WERI-Rb-1 (cell line): ENCODE measurements around the gene ZBTB43.

Experiments used
- DNase-seq: peaks from one replicate; pipeline ENCODE4 v3.0.0-alpha.2; 2020
- H3K27ac ChIP-seq: fragments of 250-450 bp; sonication (Bioruptor Pico); 2 replicates; pipeline ENCODE4 v1.5.1; 2020; ENCODE audit warnings: mild to moderate bottlenecking, moderate library complexity
- H3K27me3 ChIP-seq: fragments of 250-450 bp; sonication (Bioruptor Pico); 2 replicates; pipeline ENCODE4 v1.5.1; 2021; ENCODE audit warnings: mild to moderate bottlenecking, low read depth, moderate library complexity; ENCODE audit not compliant: insufficient read depth, severe bottlenecking
- H3K36me3 ChIP-seq: fragments of 250-450 bp; sonication (Bioruptor Pico); 2 replicates; pipeline ENCODE4 v1.5.1; 2020; ENCODE audit warnings: mild to moderate bottlenecking, moderate library complexity
- H3K4me3 ChIP-seq: 2 replicates; pipeline ENCODE4 v1.5.1; 2011; ENCODE audit warnings: low read depth, mild to moderate bottlenecking, control low read depth, low read length
- H3K9me3 ChIP-seq: fragments of 250-450 bp; sonication (Bioruptor Pico); 2 replicates; pipeline ENCODE4 v1.5.1; 2021; ENCODE audit warnings: mild to moderate bottlenecking, moderate library complexity; ENCODE audit not compliant: severe bottlenecking
- TF ChIP-seq, protein P1 (sequence below): IDR thresholded peaks from 2 replicates; pipeline ENCODE4 v1.5.1; 2011; ENCODE audit warnings: low read depth, mild to moderate bottlenecking, control low read depth, inconsistent platforms, low read length

ZBTB43 gene

DNA sequence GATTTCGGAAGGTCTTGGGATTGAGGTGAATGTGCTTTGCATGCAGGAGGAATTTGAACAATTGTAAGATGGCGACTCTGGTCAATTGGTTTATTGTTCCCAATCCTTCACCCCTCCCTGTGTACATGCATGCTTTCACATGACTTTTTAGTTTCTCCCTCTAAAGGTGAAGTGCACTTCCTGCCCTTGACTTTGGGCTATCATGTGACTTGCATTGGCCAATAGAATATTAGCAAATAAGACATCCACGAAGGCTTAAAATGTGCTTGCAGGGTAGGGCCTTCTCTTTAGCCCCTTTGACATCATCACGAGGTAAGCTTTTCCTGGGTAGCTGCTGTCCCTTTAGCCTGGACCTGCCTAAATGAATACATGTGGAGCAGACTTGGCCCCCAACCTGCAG is 8.1 kb upstream of the ZBTB43 start:
- TF ChIP-seq, protein P1, sequence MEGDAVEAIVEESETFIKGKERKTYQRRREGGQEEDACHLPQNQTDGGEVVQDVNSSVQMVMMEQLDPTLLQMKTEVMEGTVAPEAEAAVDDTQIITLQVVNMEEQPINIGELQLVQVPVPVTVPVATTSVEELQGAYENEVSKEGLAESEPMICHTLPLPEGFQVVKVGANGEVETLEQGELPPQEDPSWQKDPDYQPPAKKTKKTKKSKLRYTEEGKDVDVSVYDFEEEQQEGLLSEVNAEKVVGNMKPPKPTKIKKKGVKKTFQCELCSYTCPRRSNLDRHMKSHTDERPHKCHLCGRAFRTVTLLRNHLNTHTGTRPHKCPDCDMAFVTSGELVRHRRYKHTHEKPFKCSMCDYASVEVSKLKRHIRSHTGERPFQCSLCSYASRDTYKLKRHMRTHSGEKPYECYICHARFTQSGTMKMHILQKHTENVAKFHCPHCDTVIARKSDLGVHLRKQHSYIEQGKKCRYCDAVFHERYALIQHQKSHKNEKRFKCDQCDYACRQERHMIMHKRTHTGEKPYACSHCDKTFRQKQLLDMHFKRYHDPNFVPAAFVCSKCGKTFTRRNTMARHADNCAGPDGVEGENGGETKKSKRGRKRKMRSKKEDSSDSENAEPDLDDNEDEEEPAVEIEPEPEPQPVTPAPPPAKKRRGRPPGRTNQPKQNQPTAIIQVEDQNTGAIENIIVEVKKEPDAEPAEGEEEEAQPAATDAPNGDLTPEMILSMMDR, result no peak
- no peak overlapping the region for H3K27ac ChIP-seq
- no peak overlapping the region for H3K4me3 ChIP-seq
- H3K36me3 ChIP-seq, result no peaks in the 10 kb centered on the region
- DNase-seq, result no peak
- H3K27me3 ChIP-seq, result no peaks in the 10 kb centered on the region
- peaks cover 5% of the 10 kb centered on the region for H3K9me3 ChIP-seq

DNA sequence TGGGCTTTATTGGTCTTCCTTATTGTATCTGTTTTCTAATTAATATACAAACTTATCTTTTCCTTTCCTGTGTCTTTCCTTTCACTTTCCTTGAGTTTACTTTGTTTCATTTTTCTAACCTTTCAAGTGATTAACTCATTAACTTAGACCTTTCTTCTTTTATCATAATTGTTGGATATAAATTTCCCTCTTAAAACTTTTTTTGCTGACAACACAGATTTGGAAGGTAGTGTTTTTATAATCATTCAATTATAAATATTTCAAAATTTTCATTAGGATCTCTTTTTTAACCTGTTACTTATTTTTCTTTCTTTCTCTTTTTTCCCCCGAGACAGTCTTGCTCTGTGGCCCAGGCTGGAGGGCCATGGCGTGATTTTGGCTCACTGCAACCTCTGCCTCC is 6.9 kb upstream of the ZBTB43 start:
- Histone ChIP-seq H3K36me3 (no peaks in the 10 kb centered on the region), H3K27ac (no peak overlapping the region), H3K27me3 (no peaks in the 10 kb centered on the region), H3K4me3 (no peak overlapping the region), H3K9me3 (peaks cover 5% of the 10 kb centered on the region)
- TF ChIP-seq, protein P1, result no peak
- no peak for DNase-seq

DNA sequence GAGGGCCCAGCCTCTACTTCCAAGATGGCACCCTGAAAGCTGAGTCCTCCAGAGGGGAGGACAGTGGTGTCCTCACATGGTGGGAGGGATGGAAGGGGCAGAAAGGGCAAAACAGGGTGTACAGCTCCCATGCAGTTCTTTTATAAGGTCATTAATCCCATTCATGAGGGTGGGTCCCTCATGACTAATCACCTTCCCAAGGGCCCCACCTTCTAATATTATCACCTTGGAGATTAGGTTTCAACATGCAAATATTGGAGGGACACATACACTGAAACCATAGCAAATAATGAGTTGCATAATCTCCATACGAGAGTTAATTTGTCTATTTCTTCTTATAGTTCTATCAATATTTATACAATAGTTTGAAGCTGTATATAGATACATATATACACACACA is 5.8 kb upstream of the ZBTB43 start:
- Histone ChIP-seq H3K27me3 (no peaks in the 10 kb centered on the region), H3K36me3 (no peaks in the 10 kb centered on the region), H3K4me3 (no peak overlapping the region), H3K9me3 (peaks cover 5% of the 10 kb centered on the region), H3K27ac (no peak overlapping the region)
- TF ChIP-seq, protein P1, result no peak
- no peak for DNase-seq

DNA sequence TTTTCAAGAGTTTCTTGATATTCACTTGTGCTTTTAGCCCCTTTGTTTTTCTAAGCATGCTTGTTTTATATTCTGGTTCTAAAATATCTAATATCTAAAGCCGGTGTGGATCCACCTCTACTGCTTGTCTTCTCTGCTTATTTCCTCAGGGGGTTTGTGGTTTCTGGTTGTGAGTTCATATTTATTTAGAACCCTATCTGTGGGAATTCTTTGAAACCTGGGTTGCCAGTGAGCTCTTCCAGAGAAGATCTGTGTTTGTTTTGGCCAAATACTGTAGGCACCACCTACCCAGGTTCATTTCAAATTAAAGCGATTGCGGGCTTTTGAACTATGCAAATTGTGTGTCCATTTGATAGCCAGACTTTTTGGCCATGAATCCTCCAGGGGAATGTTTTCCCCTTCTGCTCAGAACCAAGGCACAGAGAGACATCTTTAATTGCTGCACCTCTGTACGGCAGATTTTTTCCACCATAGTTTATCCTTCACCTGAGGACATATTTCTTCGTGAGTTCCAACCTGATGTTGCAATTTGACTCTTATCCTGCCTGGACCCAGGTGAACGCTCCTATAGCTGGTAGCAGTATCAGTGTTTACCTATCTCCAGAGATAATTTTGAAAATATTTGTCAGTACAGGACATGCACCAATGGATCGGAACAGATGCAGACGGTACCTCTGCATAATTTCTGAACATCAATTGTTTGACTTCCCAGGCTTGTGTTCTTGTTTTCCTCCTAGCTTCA is 2.4 kb upstream of the ZBTB43 start:
- Histone ChIP-seq H3K27ac (no peak overlapping the region), H3K36me3 (peaks cover 8% of the 10 kb centered on the region; the same call in 1 of the 2 replicates), H3K9me3 (peaks cover 4% of the 10 kb centered on the region), H3K27me3 (no peaks in the 10 kb centered on the region), H3K4me3 (no peak overlapping the region)
- TF ChIP-seq, protein P1, result no peak
- DNase-seq, result no peak

DNA sequence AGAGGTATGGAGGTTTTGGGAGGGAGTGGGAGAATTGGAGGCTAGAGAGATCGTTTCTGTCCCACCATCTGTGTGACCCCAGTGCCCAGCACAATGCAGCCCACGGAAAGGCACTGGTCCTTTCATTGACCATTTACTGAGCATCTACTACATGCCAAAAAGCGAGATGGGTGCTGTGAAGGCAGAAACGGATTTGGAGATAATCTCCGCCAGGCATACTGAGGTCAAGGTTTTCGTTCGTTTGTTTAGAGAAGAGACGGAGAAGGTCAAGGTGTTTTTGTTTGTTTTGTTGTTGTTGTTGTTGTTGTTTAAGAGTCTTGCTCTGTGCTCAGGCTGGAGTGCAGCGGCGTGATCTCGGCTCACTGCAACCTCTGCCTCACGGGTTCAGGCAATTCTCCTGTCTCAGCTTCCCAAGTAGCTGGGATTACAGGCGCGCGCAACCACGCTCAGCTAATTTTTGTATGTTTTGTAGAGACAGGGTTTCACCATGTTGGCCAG is 593 bp upstream of the ZBTB43 start:
- H3K27ac ChIP-seq, result peak overlapping the region; percentile 83
- DNase-seq, result no peak
- H3K9me3 ChIP-seq, result peaks cover 4% of the 10 kb centered on the region
- peak overlapping the region; percentile 80 for H3K4me3 ChIP-seq
- H3K36me3 ChIP-seq, result peaks cover 8% of the 10 kb centered on the region; the same call in 1 of the 2 replicates
- TF ChIP-seq, protein P1, result no peak
- H3K27me3 ChIP-seq, result no peaks in the 10 kb centered on the region
